Endometrial microvascular endothelial cells (primary cell): Measurements from ENCODE around the gene MAPK9. TPM values are rescaled to one million over a fixed set of nuclear protein-coding genes. Genes with fewer than 3 reads are reported as not detected.

Experiments
- in situ Hi-C: cut with HindIII; loops from 2 replicates; pipeline ENCODE4 v1.10.0; 2017; ENCODE audit warnings: low sequenced_read_pairs, low pct_unique_long_range_greater_than_20kb; ENCODE audit errors: inconsistent ontology term
- total RNA-seq: library from RNA; depleted of rRNA; stranded (reverse); fragments of >200 nt; gene quantifications from one replicate; pipeline ENCODE4 v1.2.3, GENCODE V29; 2015; ENCODE audit errors: inconsistent ontology term

The MAPK9 gene
- total RNA-seq, 1 donor from 2014 or later, result 26.7 TPM

DNA sequence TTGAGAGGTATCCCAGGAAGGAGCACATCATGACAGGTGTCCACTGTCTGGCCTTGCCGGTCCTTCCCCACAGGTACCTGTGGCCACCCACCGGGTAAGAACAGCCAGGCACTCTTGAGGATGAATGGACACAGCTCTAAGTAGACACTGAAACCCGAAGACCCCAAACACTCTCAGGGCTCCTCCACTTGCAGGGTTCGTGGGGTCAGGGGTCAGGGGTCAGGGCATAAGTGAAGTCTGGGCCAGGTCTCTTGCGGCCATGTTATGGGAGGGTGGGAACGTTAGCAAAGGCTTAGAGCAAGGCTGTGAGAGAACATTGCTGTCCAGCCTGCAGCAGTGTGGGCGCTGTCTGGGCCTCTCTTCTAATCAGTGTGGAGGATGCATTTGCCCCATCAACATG is 40.0 kb downstream of the MAPK9 start:
- in situ Hi-C loops, result no loop called here

DNA sequence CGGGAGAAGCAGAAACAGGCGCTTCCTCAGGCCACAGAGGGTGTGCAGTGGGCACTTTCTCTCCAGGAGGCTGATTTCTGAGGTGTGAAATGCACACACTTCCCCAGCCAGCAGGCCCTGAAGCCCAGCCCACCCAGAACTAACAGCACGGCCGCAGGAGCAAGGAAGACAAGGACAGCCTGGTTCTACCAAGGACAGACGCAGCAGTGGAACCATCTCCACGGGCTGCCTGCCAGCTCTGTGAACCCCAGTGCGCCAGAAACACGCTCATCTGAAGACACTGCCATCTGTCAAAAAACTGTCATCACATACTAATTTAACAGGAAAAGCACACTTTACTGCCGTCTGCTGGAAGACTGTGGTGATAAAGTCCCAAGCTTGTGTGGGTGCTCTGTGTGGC is 40.7 kb downstream of the MAPK9 start:
- in situ Hi-C loops, result no loop called here

DNA sequence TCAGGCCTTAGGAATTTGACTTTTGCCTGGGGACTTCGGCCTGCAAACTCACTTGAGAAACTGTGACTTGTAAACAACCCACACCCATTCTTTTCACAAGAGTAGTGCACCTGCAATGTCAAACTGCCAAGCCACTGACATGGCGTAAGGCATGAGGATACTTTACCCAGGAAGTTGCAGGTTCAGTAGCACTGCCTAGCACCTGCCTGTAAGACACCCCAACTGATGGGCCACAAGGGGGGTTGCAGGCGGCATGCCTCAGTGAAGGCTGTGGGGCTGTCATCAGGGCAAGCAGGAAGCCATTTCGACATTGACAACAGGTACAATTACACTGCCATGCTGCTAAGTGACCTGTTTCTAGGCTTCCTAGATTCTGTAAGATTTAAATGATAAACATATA is 41.6 kb downstream of the MAPK9 start:
- in situ Hi-C loops, result no loop called here

GRCh38 chr5:180241600-180241999 is 50.3 kb downstream of the MAPK9 start:
- in situ Hi-C loops, result no loop called here

DNA sequence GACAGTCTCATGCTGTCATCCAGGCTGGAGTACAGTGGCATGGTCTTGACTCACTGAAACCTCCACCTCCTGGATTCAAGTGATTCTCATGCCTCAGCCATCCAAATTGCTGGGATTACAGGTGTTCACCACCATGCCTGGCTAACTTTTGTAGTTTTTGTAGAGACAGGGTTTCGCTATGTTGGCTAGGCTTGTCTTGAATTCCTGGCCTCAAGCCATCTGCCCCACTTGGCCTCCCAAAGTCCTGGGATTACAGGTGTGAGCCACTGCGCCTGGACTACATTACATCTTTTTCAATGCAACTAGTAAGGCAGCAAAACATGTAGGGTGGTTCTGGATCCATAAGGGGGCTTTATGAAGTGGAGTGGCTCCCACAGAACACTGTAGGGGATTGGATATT is 53.3 kb downstream of the MAPK9 start:
- in situ Hi-C loops, result no loop called here

DNA sequence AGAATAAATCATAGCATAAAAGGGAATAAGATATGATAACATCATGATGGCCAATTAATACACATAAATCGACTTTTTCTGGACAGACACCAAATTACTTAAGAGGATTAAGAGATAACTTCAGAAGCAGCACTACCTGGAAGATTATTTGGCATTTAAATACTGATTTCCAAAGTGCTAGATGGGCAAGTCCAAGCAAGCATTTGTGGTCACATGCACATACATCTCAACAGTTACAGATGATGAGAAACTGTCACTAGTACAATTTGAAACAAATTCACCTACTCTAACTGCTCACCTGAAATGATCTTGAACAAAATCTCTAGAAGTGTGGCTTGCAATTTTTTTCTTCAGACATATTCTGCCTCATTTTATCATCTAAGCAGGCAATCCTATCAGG is 56.0 kb downstream of the MAPK9 start:
- in situ Hi-C loops, result no loop called here

GRCh38 chr5:180235077-180235476 is 56.8 kb downstream of the MAPK9 start:
- in situ Hi-C loops, result no loop called here

GRCh38 chr5:180234271-180234670 is 57.6 kb downstream of the MAPK9 start:
- in situ Hi-C loops, result no loop called here

- in situ Hi-C loops, result no loop called here
These were observed 58.2 kb downstream of the MAPK9 start for GRCh38 chr5:180233729-180234128.

DNA sequence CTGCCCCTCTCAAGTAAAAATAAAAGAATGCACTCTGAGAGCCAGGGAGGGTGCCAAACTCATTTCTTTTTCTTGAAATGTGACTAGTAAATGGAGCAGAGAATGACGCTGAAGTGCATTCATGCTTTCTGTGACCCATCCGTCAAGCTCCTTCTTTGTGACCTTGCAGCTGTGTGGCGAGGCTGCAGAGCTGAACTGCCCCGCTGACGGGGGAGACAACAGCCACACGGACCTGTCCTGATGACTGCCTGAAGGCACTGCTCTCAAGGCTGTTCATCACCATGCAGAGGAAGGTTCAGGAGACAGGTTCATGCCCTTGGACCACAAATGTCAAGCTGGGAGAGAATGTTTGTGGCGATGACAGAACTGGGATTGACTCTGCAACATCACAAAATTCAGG is 61.9 kb downstream of the MAPK9 start:
- in situ Hi-C loops, result no loop called here

GRCh38 chr5:180222056-180222455 is 69.8 kb downstream of the MAPK9 start:
- in situ Hi-C loops, result no loop called here

DNA sequence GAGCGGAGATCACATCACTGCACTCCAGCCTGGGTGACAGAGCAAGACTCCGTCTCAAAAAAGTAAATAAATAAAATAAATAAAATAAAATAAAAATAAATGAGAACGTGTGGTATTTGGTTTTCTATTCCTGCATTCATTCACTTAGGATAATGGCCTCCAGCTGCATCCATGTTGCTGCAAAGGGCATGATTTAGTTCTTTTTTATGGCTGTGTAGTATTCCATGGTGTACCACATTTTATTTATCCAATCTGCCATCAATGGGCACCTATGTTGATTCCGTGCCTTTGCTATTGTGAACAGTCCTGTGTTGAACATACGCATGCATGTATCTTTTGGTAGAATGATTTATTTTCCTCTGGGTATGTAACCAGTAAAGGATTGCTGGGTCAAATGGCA is 74.1 kb downstream of the MAPK9 start:
- in situ Hi-C loops, result no loop called here

DNA sequence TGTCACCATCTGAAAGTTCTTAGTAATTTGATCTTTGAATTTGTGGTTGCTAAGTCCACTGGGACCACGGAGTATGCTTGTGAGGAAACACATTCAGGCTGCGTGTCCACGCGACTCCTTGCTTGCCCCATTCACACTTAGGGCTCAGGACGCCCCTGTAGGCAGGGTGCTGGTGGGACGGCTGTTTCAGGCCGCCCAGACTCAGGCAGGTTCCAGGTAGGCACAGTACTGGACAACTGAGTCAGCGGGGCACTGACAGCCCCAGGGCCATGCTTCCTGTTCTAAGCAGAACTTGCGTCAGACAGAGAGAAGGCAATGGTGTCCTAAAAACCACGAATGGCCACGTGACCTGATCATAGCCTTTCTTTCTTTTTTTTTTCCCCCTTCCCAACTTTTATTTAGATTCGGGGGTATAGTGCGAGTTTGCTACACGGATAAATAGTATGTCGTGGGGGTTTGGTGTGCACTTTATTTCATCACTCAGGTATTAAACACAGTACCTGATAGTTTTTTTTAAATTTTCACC is 75.2 kb downstream of the MAPK9 start:
- in situ Hi-C loops, result no loop called here

- in situ Hi-C loops, result no loop called here
These were observed 75.9 kb downstream of the MAPK9 start for GRCh38 chr5:180215783-180216630.

DNA sequence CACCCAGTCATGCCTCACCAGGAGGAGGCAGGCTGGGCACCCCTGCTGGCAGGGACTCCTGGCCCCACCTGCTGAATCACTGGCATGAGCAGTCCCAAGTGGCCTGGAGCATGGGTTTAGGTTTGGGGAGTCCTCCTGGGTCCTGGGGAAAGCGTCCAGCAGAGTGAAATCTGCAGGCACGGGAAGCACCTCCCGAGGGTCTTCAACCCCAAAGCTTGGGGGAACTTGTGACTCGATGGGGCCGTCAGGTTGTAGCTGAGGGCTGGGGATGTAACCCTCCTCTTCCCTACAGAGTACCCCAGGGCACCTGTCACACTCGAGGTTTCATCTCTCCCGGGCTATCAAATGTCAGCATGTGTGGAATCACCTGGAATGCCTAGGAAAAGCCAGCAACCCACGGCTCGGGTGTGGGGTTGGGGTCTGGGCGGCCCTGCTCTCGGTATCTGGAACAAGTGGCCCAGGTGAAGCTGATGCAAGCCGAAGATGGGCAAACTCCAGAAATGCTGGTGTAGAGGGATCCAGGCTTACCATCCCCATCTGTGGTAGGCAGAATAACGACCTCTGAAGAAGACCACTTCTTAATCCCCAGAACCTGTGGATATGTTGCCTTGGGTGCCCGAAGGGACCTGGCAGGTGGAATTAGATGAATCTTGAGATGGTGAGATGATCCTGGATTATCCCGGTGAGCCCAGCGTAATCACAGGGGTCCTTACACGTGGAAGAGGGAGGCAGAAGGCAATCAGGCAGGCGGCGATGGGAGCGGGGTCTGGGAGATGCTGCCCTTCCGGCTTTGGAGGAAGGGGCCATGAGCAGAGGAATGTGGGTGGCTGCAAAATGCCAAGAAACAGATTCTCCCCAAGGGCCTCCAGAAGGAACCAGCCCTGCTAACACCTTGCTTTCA is 76.8 kb downstream of the MAPK9 start:
- in situ Hi-C loops, result no loop called here

DNA sequence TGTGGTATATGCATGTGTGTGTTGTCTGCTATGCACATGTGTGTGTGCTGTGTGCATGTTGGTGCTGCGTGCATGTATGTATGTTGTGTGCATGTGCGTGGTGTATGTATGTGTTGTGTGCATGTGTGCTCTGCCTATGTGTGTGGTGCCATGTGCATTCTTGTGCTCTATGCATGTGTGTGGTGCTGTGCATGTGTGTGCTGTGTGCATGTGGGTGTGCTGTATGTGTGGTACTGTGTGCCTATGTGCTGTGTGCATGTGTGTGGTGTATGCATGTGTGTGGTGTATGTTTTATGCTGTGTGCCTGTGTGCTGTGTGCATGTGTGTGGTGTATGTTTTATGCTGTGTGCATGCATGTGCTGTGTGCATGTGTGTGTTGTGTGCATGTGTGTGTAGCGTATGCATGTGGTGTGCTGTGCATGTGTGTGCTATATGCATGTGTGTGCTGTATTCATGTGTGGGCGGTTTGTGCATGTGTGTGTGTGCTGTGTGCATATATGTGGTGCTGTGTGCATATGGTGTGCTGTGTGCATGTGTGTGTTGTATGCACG is 78.2 kb downstream of the MAPK9 start:
- in situ Hi-C loops, result no loop called here

- in situ Hi-C loops, result no loop called here
These were observed 78.7 kb downstream of the MAPK9 start for GRCh38 chr5:180213256-180213600.

DNA sequence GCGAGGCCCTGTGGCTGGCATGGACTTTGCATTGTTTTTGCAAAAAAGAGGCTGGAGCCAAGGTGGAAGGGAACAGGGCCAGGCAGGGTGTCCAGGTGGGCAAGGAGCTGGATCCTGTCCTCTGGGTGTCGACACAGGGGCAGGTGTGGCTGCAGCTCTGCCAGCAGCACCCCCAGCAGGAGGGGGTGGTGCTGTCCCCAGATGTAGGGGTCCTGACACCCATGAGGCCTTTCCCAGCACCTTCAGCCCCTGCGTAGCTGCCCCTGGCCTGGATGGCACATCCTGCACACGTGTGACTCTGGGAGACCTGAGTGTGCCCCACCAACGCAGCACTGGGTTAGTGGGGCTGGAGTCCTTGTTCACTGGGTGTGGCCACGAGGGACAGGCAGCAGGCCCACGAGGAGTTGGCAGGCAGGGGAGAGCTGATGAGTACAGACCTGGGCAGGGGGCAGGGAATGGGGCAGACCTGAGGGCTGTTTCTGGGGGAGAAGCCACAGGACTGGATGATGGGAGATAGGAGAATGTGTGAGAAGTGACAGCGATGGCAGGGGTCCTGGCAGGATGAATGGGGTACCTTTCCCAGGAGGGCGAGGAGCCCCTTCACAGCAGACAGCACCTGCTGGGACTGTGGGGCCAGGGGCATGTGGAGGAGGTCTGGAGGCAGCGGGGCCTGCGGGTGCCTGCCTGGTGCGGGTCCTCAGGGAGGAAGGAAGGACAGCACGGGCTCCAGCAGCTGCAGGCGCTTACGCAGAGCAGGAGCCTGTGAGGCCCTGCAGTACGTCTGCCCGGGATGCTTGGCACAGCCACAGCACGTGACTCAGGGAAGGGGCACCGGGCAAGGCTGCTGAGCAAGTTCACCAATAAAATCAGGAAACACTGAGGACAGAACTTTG is 79.3 kb downstream of the MAPK9 start:
- in situ Hi-C loops, result no loop called here

- in situ Hi-C loops, result no loop called here
These were observed 80.2 kb downstream of the MAPK9 start for GRCh38 chr5:180211761-180212035.
